ENCODE results near the gene SLC33A1.

SLC33A1 gene

GRCh38 chr3:155782390-155782953 is 71.8 kb downstream of the SLC33A1 start:
- no peaks in the 10 kb centered on the region for H3K27me3 Mint-ChIP-seq
- H3K27ac Mint-ChIP-seq, result no peak overlapping the region
- H3K9me3 Mint-ChIP-seq, result no peaks in the 10 kb centered on the region
- H3K4me1 Mint-ChIP-seq (ENCODE audit: low read depth), result peaks cover 10% of the 10 kb centered on the region
- H3K36me3 Mint-ChIP-seq (ENCODE audit: low read depth), result peaks cover 23% of the 10 kb centered on the region
- no peak overlapping the region for H3K4me3 Mint-ChIP-seq

GRCh38 chr3:155780291-155780690 is 73.9 kb downstream of the SLC33A1 start:
- Mint-ChIP-seq H3K9me3 (no peaks in the 10 kb centered on the region), H3K27me3 (no peaks in the 10 kb centered on the region), H3K27ac (no peak overlapping the region), H3K4me1 (ENCODE audit: low read depth) (peaks cover under 1% of the 10 kb centered on the region), H3K4me3 (no peak overlapping the region), H3K36me3 (ENCODE audit: low read depth) (peaks cover 23% of the 10 kb centered on the region)

- Mint-ChIP-seq H3K9me3 (no peaks in the 10 kb centered on the region), H3K4me3 (no peak overlapping the region), H3K27me3 (no peaks in the 10 kb centered on the region), H3K4me1 (ENCODE audit: low read depth) (no peaks in the 10 kb centered on the region), H3K27ac (no peak overlapping the region), H3K36me3 (ENCODE audit: low read depth) (peaks cover 37% of the 10 kb centered on the region)
These were observed 75.8 kb downstream of the SLC33A1 start for GRCh38 chr3:155778462-155778861.

GRCh38 chr3:155772801-155773200 is 81.4 kb downstream of the SLC33A1 start:
- H3K9me3 Mint-ChIP-seq, result no peaks in the 10 kb centered on the region
- no peaks in the 10 kb centered on the region for H3K27me3 Mint-ChIP-seq
- no peak overlapping the region for H3K27ac Mint-ChIP-seq
- no peaks in the 10 kb centered on the region for H3K4me1 Mint-ChIP-seq (ENCODE audit: low read depth)
- peaks cover 35% of the 10 kb centered on the region for H3K36me3 Mint-ChIP-seq (ENCODE audit: low read depth)
- H3K4me3 Mint-ChIP-seq, result no peak overlapping the region

- H3K27ac Mint-ChIP-seq, result no peak overlapping the region
- no peak overlapping the region for H3K4me3 Mint-ChIP-seq
- H3K9me3 Mint-ChIP-seq, result no peaks in the 10 kb centered on the region
- no peaks in the 10 kb centered on the region for H3K4me1 Mint-ChIP-seq (ENCODE audit: low read depth)
- H3K27me3 Mint-ChIP-seq, result no peaks in the 10 kb centered on the region
- H3K36me3 Mint-ChIP-seq (ENCODE audit: low read depth), result peaks cover 39% of the 10 kb centered on the region
These were observed 83.1 kb downstream of the SLC33A1 start for GRCh38 chr3:155771126-155771525.

Measured in stimulated activated naive CD8-positive, alpha-beta T cell treated with anti-CD3 and anti-CD28 coated beads, Interleukin-15, Interleukin-2, amounts not matched to agents 100 ng/mL and 50 ng/mL, for 24 hours (primary cell).